Measurements from ENCODE around the gene ATL1. TPM values are rescaled to one million over a fixed set of nuclear protein-coding genes. Genes with fewer than 3 reads are reported as not detected.
A peak's percentile ranks its signal among the peaks of the same experiment; 100 is the strongest.

The ATL1 gene
- total and polyA plus RNA-seq, 2 of the 4 experiments (the other 2 are of a cell fraction): 6.0 to 12.2 TPM

GRCh38 chr14:50603565-50603964 is 43.6 kb downstream of the ATL1 start:
- WGBS, 2 experiments (ENCODE audit: extremely low coverage in 2 of 2, insufficient read length in 1 of 2): no CpG with 5 or more reads among the region's 2 CpGs
- H3K23ac ChIP-seq (ENCODE audit: low read depth, low read length): no peak overlapping the region
- no peak overlapping the region for H2BK120ac ChIP-seq (ENCODE audit: low read depth, low read length)
- dilution Hi-C loops (cut with HindIII; ENCODE audit: low sequenced_read_pairs, unreplicated experiment) (no loop called here), in situ Hi-C loops (cut with MboI; ENCODE audit: low sequenced_read_pairs) (no loop called here), intact Hi-C loops (cut with micrococcal nuclease) (no loop called here)
- H3K56ac ChIP-seq (ENCODE audit: extremely low read depth, insufficient read depth, low read length): no peak overlapping the region
- H3K4ac ChIP-seq (ENCODE audit: low read depth, low read length): no peak overlapping the region
- H3K14ac ChIP-seq (replicated peaks; ENCODE audit: low read depth, low read length): no peak overlapping the region
- H3K18ac ChIP-seq (ENCODE audit: low read depth, low read length): no peak overlapping the region; the same call in 1 of the 2 replicates
- no peak overlapping the region for H3K4me3 ChIP-seq (ENCODE audit: insufficient read depth, low read depth, low read length)
- H2AK5ac ChIP-seq (ENCODE audit: low read depth, low read length): no peak overlapping the region
- H3K9me3 ChIP-seq (ENCODE audit: control insufficient read depth, insufficient read depth, low read length): no peaks in the 10 kb centered on the region
- H4K20me1 ChIP-seq (ENCODE audit: insufficient read depth, low read length): no peaks in the 10 kb centered on the region
- H3K9ac ChIP-seq (ENCODE audit: low read depth, low read length): no peak overlapping the region; the same call in 1 of the 2 replicates
- H4K5ac ChIP-seq (ENCODE audit: low read depth, low read length): peak overlapping the region; percentile 17; the same call in 1 of the 2 replicates
- no peak overlapping the region for H2BK15ac ChIP-seq (ENCODE audit: low read depth, low read length)
- H3K9me1 ChIP-seq (ENCODE audit: insufficient read depth, low read length): no peaks in the 10 kb centered on the region; the same call in 1 of the 2 replicates
- BruUV-seq (replicated peaks): no TSS peak
- H2BK5ac ChIP-seq (ENCODE audit: low read depth, low read length, poor library complexity, severe bottlenecking): no peak overlapping the region
- no peaks in the 10 kb centered on the region for H3K79me1 ChIP-seq (ENCODE audit: low read depth in 1 of 2, low read length in 2 of 2)
- no peak overlapping the region for H2BK20ac ChIP-seq (ENCODE audit: low read depth, low read length)
- H3K4me1 ChIP-seq (ENCODE audit: control insufficient read depth, insufficient read depth, low read length): peaks cover 1% of the 10 kb centered on the region; the same call in 1 of the 2 replicates
- no peak overlapping the region for H2AFZ ChIP-seq (replicated peaks; ENCODE audit: low read length, poor library complexity)
- no peak overlapping the region; the same call in 1 of the 2 replicates for H3K4me2 ChIP-seq (ENCODE audit: low read depth, low read length)
- H2AK9ac ChIP-seq (replicated peaks; ENCODE audit: low read depth, low read length, poor library complexity): no peak overlapping the region
- H3K27me3 ChIP-seq (ENCODE audit: control insufficient read depth, insufficient read depth, low read length): no peaks in the 10 kb centered on the region
- no peaks in the 10 kb centered on the region for H3K36me3 ChIP-seq (ENCODE audit: control insufficient read depth, insufficient read depth, low read length)
- CTCF ChIA-PET: interaction anchor here (0.7 kb wide), 1 partner anchor 402 kb away, joined by 3 read pairs; no protein-coding TSS in a partner anchor
- ATAC-seq (ENCODE audit: low read depth): no peak; the same call in 1 of the 2 replicates
- TF ChIP-seq MXI1 (IDR thresholded peaks at IDR 0.05; ENCODE audit: borderline replicate concordance, low read depth, low read length) (no peak), FOS (IDR thresholded peaks at IDR 0.05; ENCODE audit: low read depth, low read length) (no peak), BHLHE40 (IDR thresholded peaks at IDR 0.05; ENCODE audit: low read depth, low read length) (no peak), NFE2L2 (IDR thresholded peaks at IDR 0.05; ENCODE audit: low read depth, low read length) (peak; percentile 67), MAFK (IDR thresholded peaks at IDR 0.05; ENCODE audit: low read depth, low read length) (no peak), POLR2A (IDR thresholded peaks at IDR 0.05; ENCODE audit: low read depth, low read length) (no peak), CTCF (conservative IDR thresholded peaks at IDR 0.05; ENCODE audit: low read depth, low read length) (no peak), CEBPB (IDR thresholded peaks at IDR 0.05; ENCODE audit: low read depth, low read length) (no peak)
- TF ChIP-seq, protein P1, sequence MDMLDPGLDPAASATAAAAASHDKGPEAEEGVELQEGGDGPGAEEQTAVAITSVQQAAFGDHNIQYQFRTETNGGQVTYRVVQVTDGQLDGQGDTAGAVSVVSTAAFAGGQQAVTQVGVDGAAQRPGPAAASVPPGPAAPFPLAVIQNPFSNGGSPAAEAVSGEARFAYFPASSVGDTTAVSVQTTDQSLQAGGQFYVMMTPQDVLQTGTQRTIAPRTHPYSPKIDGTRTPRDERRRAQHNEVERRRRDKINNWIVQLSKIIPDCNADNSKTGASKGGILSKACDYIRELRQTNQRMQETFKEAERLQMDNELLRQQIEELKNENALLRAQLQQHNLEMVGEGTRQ (IDR thresholded peaks at IDR 0.05; ENCODE audit: low read depth, low read length): no peak
- POLR2A ChIA-PET (ENCODE audit: unreplicated experiment): no interaction called here
- H4K91ac ChIP-seq (ENCODE audit: insufficient read depth, low read depth, low read length): no peak overlapping the region
- DNase-seq: peak; percentile 43
- no peak overlapping the region; a peak in 1 of 4 replicates for H4K8ac ChIP-seq (ENCODE audit: low read depth in 2 of 2, low read length in 2 of 2)
- no peak overlapping the region for H3K27ac ChIP-seq (ENCODE audit: insufficient read depth, low read length)

All from IMR-90 (cell line).